MM.1S (cell line): ENCODE results near the gene SURF6.
"Not testable (repeated sequence)": the region's sequence is repeated elsewhere in the genome, so short reads cannot be mapped to it uniquely, and the experiment has no call there.

Source experiments
- DNase-seq: peaks from one replicate; pipeline ENCODE4 v3.0.0-alpha.2; 2015
- H2AFZ ChIP-seq: fragments of 300-600 bp; sonication (generic); 2 replicates; pipeline ENCODE4 v1.6.0; 2016; ENCODE audit warnings: antibody characterized with exemption, low read length
- H3F3A ChIP-seq: fragments of 300-600 bp; sonication (generic); 2 replicates; pipeline ENCODE4 v1.6.1; 2016; ENCODE audit warnings: mild to moderate bottlenecking, antibody characterized with exemption, low read length, moderate library complexity, mixed read lengths; ENCODE audit not compliant: insufficient read depth
- H3K27ac ChIP-seq: fragments of 300-600 bp; sonication (generic); 2 replicates; pipeline ENCODE4 v1.5.1; 2016; ENCODE audit warnings: mild to moderate bottlenecking, low read length
- H3K27me3 ChIP-seq: fragments of 300-600 bp; sonication (generic); replicated peaks from 2 replicates; pipeline ENCODE4 v1.6.0; 2016; ENCODE audit warnings: low read length; ENCODE audit not compliant: insufficient read depth
- H3K36me3 ChIP-seq: fragments of 300-600 bp; sonication (generic); replicated peaks from 2 replicates; pipeline ENCODE4 v1.6.1; 2016; ENCODE audit warnings: mild to moderate bottlenecking, low read length, mixed read lengths; ENCODE audit not compliant: insufficient read depth
- H3K4me1 ChIP-seq: fragments of 300-600 bp; sonication (generic); 2 replicates; pipeline ENCODE4 v1.6.1; 2016; ENCODE audit warnings: low read length, mixed read lengths
- H3K4me2 ChIP-seq: fragments of 300-600 bp; sonication (generic); 2 replicates; pipeline ENCODE4 v1.6.0; 2016; ENCODE audit warnings: low read depth, low read length
- H3K4me3 ChIP-seq: fragments of 300-600 bp; sonication (generic); 2 replicates; pipeline ENCODE4 v1.5.1; 2016; ENCODE audit warnings: low read length, mixed read lengths
- H3K79me2 ChIP-seq: fragments of 300-600 bp; sonication (generic); 2 replicates; pipeline ENCODE4 v1.6.1; 2016; ENCODE audit warnings: mixed run types, low read length, mixed read lengths
- H3K9ac ChIP-seq: fragments of 300-600 bp; sonication (generic); 2 replicates; pipeline ENCODE4 v1.6.1; 2016; ENCODE audit warnings: low read length, mixed read lengths
- H3K9me2 ChIP-seq: fragments of 300-600 bp; sonication (generic); replicated peaks from 2 replicates; pipeline ENCODE4 v1.6.1; 2016; ENCODE audit warnings: mild to moderate bottlenecking, low read length, mixed read lengths; ENCODE audit not compliant: insufficient read depth
- H3K9me3 ChIP-seq: fragments of 300-600 bp; sonication (generic); replicated peaks from 2 replicates; pipeline ENCODE4 v1.6.1; 2016; ENCODE audit warnings: mild to moderate bottlenecking, low read length, mixed read lengths; ENCODE audit not compliant: insufficient read depth
- H4K20me1 ChIP-seq: fragments of 300-600 bp; sonication (generic); 2 replicates; pipeline ENCODE4 v1.6.1; 2016; ENCODE audit warnings: mild to moderate bottlenecking, low read length, moderate library complexity, mixed read lengths; ENCODE audit not compliant: insufficient read depth
- CTCF ChIP-seq: fragments of 300-600 bp; sonication (generic); IDR thresholded peaks from 2 replicates; pipeline ENCODE4 v1.5.1; 2016; ENCODE audit warnings: antibody characterized with exemption, low read length, mixed read lengths
- EZH2 ChIP-seq: fragments of 300-600 bp; sonication (generic); optimal IDR thresholded peaks from 2 replicates; pipeline ENCODE3; 2017; ENCODE audit warnings: low read depth, mild to moderate bottlenecking, antibody characterized with exemption, low read length, mixed read lengths
- EZH2phosphoT487 ChIP-seq: fragments of 300-600 bp; sonication (generic); IDR thresholded peaks from 2 replicates; pipeline ENCODE4 v1.6.1; 2018; ENCODE audit warnings: antibody characterized with exemption, low read length

The SURF6 gene

GRCh38 chr9:133339641-133340040 lies 3.7 kb upstream of the SURF6 start:
- TF ChIP-seq EZH2phosphoT487 (no peak), EZH2 (no peak), CTCF (no peak)
- Histone ChIP-seq H3K9me3 (no peaks in the 10 kb centered on the region), H3K4me2 (no peak overlapping the region), H3F3A (peaks cover 10% of the 10 kb centered on the region; the same call in 1 of the 2 replicates), H3K9ac (no peak overlapping the region), H3K27me3 (no peaks in the 10 kb centered on the region), H4K20me1 (no peaks in the 10 kb centered on the region), H3K9me2 (no peaks in the 10 kb centered on the region), H3K36me3 (no peaks in the 10 kb centered on the region), H3K4me3 (no peak overlapping the region), H3K27ac (no peak overlapping the region), H3K79me2 (peaks cover 13% of the 10 kb centered on the region), H2AFZ (no peak overlapping the region), H3K4me1 (0 out of 2 replicates have a peak, but pooled peaks cover 4% of the 10 kb centered on the region)
- DNase-seq = no peak

- not testable (repeated sequence) for H3K9ac ChIP-seq, H3K27ac ChIP-seq, H4K20me1 ChIP-seq, H2AFZ ChIP-seq, DNase-seq, H3K27me3 ChIP-seq, H3K9me2 ChIP-seq, H3K4me1 ChIP-seq, H3K9me3 ChIP-seq
- peak overlapping the region; percentile 100 for H3K4me3 ChIP-seq
- peaks cover 19% of the 10 kb centered on the region for H3K79me2 ChIP-seq
- H3K36me3 ChIP-seq = peaks cover 13% of the 10 kb centered on the region
- H3K4me2 ChIP-seq = peak overlapping the region; percentile 72; the same call in 1 of the 2 replicates
- peaks cover 10% of the 10 kb centered on the region; the same call in 1 of the 2 replicates for H3F3A ChIP-seq
These were observed 1.1 kb downstream of the SURF6 start for GRCh38 chr9:133334888-133335287.

GRCh38 chr9:133334161-133334560 lies 1.8 kb downstream of the SURF6 start:
- Histone ChIP-seq H3K4me2 (no peak overlapping the region), H2AFZ (no peak overlapping the region), H3K9ac (no peak overlapping the region), H3K79me2 (peaks cover 19% of the 10 kb centered on the region), H3K4me1 (0 out of 2 replicates have a peak, but pooled peaks cover 4% of the 10 kb centered on the region), H4K20me1 (no peaks in the 10 kb centered on the region), H3F3A (peaks cover 10% of the 10 kb centered on the region; the same call in 1 of the 2 replicates), H3K9me3 (no peaks in the 10 kb centered on the region), H3K4me3 (no peak overlapping the region), H3K27ac (no peak overlapping the region), H3K9me2 (no peaks in the 10 kb centered on the region), H3K36me3 (peaks cover 13% of the 10 kb centered on the region), H3K27me3 (no peaks in the 10 kb centered on the region)
- DNase-seq = no peak
- TF ChIP-seq EZH2 (no peak), CTCF (no peak), EZH2phosphoT487 (no peak)

- no peak overlapping the region for H3K27ac ChIP-seq
- peaks cover 10% of the 10 kb centered on the region; the same call in 1 of the 2 replicates for H3F3A ChIP-seq
- no peak overlapping the region for H2AFZ ChIP-seq
- H3K4me2 ChIP-seq = no peak overlapping the region
- H3K4me1 ChIP-seq = 0 out of 2 replicates have a peak, but pooled peaks cover 4% of the 10 kb centered on the region
- H3K9me3 ChIP-seq = no peaks in the 10 kb centered on the region
- H3K36me3 ChIP-seq = peaks cover 13% of the 10 kb centered on the region
- H3K9ac ChIP-seq = no peak overlapping the region
- no peak overlapping the region for H3K4me3 ChIP-seq
- no peaks in the 10 kb centered on the region for H3K27me3 ChIP-seq
- H3K79me2 ChIP-seq = peaks cover 19% of the 10 kb centered on the region
- no peaks in the 10 kb centered on the region for H4K20me1 ChIP-seq
- no peak for DNase-seq
- TF ChIP-seq EZH2 (no peak), EZH2phosphoT487 (no peak), CTCF (no peak)
- no peaks in the 10 kb centered on the region for H3K9me2 ChIP-seq
These were observed 2.4 kb downstream of the SURF6 start for GRCh38 chr9:133333566-133333965.
